WTC11 (cell line): ENCODE results near the gene C1GALT1C1L.

Source experiments
- ESRRA ChIP-seq: sonication (generic); formaldehyde crosslinking; IDR thresholded peaks from 2 replicates; pipeline ENCODE4 v1.8.1; 2022; ENCODE audit warnings: mild to moderate bottlenecking, missing genetic modification reagents, borderline replicate concordance
- ETV6 ChIP-seq: sonication (generic); formaldehyde crosslinking; IDR thresholded peaks from 2 replicates; pipeline ENCODE4 v1.8.1; 2022; ENCODE audit warnings: mild to moderate bottlenecking, missing genetic modification reagents
- GABPB1 ChIP-seq: sonication (generic); formaldehyde crosslinking; IDR thresholded peaks from 2 replicates; pipeline ENCODE4 v1.8.1; 2023; ENCODE audit warnings: mild to moderate bottlenecking, missing genetic modification reagents
- MXD4 ChIP-seq: fragments of 250-450 bp; sonication (Bioruptor Pico); IDR thresholded peaks from 2 replicates; pipeline ENCODE4 v1.8.0; 2021; ENCODE audit warnings: mild to moderate bottlenecking, moderate library complexity, borderline replicate concordance
- NR3C1 ChIP-seq: sonication (generic); formaldehyde crosslinking; conservative IDR thresholded peaks from 2 replicates; pipeline ENCODE4 v1.8.1; 2023; ENCODE audit warnings: low read depth, mild to moderate bottlenecking, missing genetic modification reagents
- TEAD4 ChIP-seq: sonication (generic); formaldehyde crosslinking; IDR thresholded peaks from 2 replicates; pipeline ENCODE4 v1.8.0; 2022; ENCODE audit warnings: mild to moderate bottlenecking, missing genetic modification reagents
- TP53 ChIP-seq: sonication (generic); formaldehyde crosslinking; IDR thresholded peaks from 2 replicates; pipeline ENCODE4 v1.8.1; 2023; ENCODE audit warnings: mild to moderate bottlenecking, missing genetic modification reagents
- ZNF121 ChIP-seq: sonication (generic); formaldehyde crosslinking; IDR thresholded peaks from 2 replicates; pipeline ENCODE4 v1.8.0; 2023; ENCODE audit warnings: missing genetic modification reagents
- TF ChIP-seq, protein P1 (sequence below): fragments of 200-600 bp; IDR thresholded peaks from 2 replicates; pipeline ENCODE4 v1.8.0; 2022; ENCODE audit warnings: antibody characterized with exemption
- TF ChIP-seq, protein P2 (sequence below): sonication (generic); formaldehyde crosslinking; conservative IDR thresholded peaks from 2 replicates; pipeline ENCODE4 v1.8.1; 2022; ENCODE audit warnings: mild to moderate bottlenecking, missing genetic modification reagents
- TF ChIP-seq, protein P3 (sequence below): fragments of 250-450 bp; sonication (Bioruptor Pico); IDR thresholded peaks from 2 replicates; pipeline ENCODE4 v1.9.0; 2021; ENCODE audit warnings: mild to moderate bottlenecking

DNA sequence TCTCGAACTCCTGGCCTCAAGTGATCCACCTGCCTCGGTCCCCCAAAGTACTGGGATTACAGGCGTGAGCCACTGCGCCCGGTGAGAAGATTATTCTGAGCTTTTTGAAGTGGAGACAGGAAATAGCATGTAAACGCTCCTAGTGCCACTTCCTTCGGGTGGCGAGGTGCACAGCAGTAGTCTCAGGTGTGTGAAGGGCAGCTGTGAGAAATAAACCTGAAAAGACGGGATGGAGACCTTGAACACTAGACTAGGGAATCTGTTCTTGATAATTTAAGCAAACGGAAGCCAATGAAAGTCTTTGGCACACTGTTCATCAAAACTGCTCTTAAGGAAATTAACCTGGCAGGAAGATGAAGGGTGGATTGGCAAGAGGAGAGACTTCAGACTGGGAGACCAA is 39.6 kb downstream of the C1GALT1C1L start:
- TF ChIP-seq ESRRA (CRISPR knock-in tag) (no peak), TP53 (CRISPR knock-in tag) (no peak), MXD4 (CRISPR knock-in tag) (no peak), NR3C1 (CRISPR knock-in tag) (no peak), GABPB1 (no peak), TEAD4 (CRISPR knock-in tag) (no peak), ETV6 (CRISPR knock-in tag) (no peak), ZNF121 (CRISPR knock-in tag) (no peak)
- TF ChIP-seq, protein P1, sequence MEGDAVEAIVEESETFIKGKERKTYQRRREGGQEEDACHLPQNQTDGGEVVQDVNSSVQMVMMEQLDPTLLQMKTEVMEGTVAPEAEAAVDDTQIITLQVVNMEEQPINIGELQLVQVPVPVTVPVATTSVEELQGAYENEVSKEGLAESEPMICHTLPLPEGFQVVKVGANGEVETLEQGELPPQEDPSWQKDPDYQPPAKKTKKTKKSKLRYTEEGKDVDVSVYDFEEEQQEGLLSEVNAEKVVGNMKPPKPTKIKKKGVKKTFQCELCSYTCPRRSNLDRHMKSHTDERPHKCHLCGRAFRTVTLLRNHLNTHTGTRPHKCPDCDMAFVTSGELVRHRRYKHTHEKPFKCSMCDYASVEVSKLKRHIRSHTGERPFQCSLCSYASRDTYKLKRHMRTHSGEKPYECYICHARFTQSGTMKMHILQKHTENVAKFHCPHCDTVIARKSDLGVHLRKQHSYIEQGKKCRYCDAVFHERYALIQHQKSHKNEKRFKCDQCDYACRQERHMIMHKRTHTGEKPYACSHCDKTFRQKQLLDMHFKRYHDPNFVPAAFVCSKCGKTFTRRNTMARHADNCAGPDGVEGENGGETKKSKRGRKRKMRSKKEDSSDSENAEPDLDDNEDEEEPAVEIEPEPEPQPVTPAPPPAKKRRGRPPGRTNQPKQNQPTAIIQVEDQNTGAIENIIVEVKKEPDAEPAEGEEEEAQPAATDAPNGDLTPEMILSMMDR: no peak
- TF ChIP-seq, protein P2, sequence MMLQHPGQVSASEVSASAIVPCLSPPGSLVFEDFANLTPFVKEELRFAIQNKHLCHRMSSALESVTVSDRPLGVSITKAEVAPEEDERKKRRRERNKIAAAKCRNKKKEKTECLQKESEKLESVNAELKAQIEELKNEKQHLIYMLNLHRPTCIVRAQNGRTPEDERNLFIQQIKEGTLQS (CRISPR knock-in tag): no peak
- TF ChIP-seq, protein P3, sequence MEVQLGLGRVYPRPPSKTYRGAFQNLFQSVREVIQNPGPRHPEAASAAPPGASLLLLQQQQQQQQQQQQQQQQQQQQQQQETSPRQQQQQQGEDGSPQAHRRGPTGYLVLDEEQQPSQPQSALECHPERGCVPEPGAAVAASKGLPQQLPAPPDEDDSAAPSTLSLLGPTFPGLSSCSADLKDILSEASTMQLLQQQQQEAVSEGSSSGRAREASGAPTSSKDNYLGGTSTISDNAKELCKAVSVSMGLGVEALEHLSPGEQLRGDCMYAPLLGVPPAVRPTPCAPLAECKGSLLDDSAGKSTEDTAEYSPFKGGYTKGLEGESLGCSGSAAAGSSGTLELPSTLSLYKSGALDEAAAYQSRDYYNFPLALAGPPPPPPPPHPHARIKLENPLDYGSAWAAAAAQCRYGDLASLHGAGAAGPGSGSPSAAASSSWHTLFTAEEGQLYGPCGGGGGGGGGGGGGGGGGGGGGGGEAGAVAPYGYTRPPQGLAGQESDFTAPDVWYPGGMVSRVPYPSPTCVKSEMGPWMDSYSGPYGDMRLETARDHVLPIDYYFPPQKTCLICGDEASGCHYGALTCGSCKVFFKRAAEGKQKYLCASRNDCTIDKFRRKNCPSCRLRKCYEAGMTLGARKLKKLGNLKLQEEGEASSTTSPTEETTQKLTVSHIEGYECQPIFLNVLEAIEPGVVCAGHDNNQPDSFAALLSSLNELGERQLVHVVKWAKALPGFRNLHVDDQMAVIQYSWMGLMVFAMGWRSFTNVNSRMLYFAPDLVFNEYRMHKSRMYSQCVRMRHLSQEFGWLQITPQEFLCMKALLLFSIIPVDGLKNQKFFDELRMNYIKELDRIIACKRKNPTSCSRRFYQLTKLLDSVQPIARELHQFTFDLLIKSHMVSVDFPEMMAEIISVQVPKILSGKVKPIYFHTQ (CRISPR knock-in tag): no peak
